Ovary (tissue), 3 donors: ENCODE data around the gene DCAF11.

ENCODE experiments used
- EP300 ChIP-seq: sonication (generic); formaldehyde crosslinking; IDR thresholded peaks from one replicate; pipeline ENCODE4 v1.6.1; 2017; ENCODE audit warnings: antibody characterized with exemption
- POLR2A ChIP-seq: fragments of 450-650 bp; IDR thresholded peaks from one replicate; pipeline ENCODE4 v1.6.1; 2017; ENCODE audit warnings: antibody characterized with exemption, mild to moderate bottlenecking, moderate library complexity
- TF ChIP-seq, protein P1 (sequence below), 3 donors: fragments of 450-650 bp in 2 of 3; fragments of 200-600 bp in 1 of 3; IDR thresholded peaks; one replicate each; pipeline versions ENCODE4 v1.5.1 to v1.8.0; 2016 to 2022; ENCODE audit warnings: antibody characterized with exemption in 3 of 3, mild to moderate bottlenecking in 1 of 3
- donor health status: DM: no; HTN: no; CAD: no.

GRCh38 chr14:24155100-24155499 lies 40.5 kb downstream of the DCAF11 start:
- TF ChIP-seq, protein P1, sequence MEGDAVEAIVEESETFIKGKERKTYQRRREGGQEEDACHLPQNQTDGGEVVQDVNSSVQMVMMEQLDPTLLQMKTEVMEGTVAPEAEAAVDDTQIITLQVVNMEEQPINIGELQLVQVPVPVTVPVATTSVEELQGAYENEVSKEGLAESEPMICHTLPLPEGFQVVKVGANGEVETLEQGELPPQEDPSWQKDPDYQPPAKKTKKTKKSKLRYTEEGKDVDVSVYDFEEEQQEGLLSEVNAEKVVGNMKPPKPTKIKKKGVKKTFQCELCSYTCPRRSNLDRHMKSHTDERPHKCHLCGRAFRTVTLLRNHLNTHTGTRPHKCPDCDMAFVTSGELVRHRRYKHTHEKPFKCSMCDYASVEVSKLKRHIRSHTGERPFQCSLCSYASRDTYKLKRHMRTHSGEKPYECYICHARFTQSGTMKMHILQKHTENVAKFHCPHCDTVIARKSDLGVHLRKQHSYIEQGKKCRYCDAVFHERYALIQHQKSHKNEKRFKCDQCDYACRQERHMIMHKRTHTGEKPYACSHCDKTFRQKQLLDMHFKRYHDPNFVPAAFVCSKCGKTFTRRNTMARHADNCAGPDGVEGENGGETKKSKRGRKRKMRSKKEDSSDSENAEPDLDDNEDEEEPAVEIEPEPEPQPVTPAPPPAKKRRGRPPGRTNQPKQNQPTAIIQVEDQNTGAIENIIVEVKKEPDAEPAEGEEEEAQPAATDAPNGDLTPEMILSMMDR (IDR thresholded peaks at IDR 0.05), result no peak
- TF ChIP-seq POLR2A (no peak), EP300 (no peak)
